ENCODE measurements around the gene TERB2.
"Not testable (repeated sequence)": the region's sequence is repeated elsewhere in the genome, so short reads cannot be mapped to it uniquely, and the experiment has no call there.

Gene TERB2

DNA sequence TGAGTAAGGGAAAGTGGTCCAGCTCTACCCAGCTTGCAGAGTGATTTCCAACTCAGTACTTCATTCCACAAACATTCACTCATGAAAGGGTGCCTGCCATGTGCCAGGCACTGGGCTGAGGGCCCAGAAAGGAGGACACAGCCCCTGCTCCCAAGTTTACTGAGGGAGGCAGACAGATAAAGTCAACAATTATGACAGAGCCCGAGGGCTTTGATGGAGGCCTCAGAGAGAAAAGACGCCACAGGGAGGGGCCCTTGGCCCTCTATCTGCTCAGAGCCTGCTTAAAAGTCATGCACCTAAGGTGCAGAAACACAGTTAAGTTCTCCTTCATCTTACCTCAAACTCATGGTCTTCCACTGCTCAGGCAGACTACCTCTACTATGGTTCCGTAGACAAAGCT is 68.2 kb downstream of the TERB2 start:
- not testable (repeated sequence) for H3K27me3 ChIP-seq (ENCODE audit: control insufficient read depth, insufficient read depth, low read length); H3K27ac ChIP-seq (ENCODE audit: low read length); H3K9me3 ChIP-seq (ENCODE audit: control insufficient read depth, insufficient read depth, low read length); H3K4me3 ChIP-seq (ENCODE audit: low read length); H3K36me3 ChIP-seq (ENCODE audit: control insufficient read depth, insufficient read depth, low read length); DNase-seq (ENCODE audit: low read depth, low spot score); H3K4me1 ChIP-seq (ENCODE audit: control insufficient read depth, insufficient read depth, low read length)
- no CpG with 5 or more reads among the region's 3 CpGs for WGBS (ENCODE audit: insufficient coverage, insufficient read length)

DNA sequence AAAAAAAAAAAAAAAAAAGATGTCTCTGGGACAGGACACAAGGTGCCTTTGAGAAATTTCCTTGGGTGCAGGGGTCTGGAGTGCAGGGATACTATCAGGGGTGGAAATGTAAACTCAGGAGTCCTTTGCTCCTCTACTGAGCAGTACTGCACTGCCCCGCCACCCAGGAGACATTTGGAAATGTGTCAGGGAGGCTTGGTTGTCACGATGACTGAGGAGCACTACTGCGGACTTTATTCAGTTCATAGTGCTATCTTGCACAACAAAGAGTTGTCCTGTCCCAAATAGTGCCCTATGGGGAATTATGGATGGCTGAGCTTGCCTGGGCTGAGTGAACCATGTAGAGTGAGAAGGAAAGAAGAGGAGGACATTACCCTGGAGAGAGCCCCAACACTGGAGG is 69.1 kb downstream of the TERB2 start:
- not testable (repeated sequence) for DNase-seq (ENCODE audit: low read depth, low spot score); H3K4me1 ChIP-seq (ENCODE audit: control insufficient read depth, insufficient read depth, low read length); H3K9me3 ChIP-seq (ENCODE audit: control insufficient read depth, insufficient read depth, low read length); H3K4me3 ChIP-seq (ENCODE audit: low read length); H3K27ac ChIP-seq (ENCODE audit: low read length); H3K36me3 ChIP-seq (ENCODE audit: control insufficient read depth, insufficient read depth, low read length); H3K27me3 ChIP-seq (ENCODE audit: control insufficient read depth, insufficient read depth, low read length)
- WGBS (ENCODE audit: insufficient coverage, insufficient read length) = no CpG with 5 or more reads among the region's 3 CpGs

DNA sequence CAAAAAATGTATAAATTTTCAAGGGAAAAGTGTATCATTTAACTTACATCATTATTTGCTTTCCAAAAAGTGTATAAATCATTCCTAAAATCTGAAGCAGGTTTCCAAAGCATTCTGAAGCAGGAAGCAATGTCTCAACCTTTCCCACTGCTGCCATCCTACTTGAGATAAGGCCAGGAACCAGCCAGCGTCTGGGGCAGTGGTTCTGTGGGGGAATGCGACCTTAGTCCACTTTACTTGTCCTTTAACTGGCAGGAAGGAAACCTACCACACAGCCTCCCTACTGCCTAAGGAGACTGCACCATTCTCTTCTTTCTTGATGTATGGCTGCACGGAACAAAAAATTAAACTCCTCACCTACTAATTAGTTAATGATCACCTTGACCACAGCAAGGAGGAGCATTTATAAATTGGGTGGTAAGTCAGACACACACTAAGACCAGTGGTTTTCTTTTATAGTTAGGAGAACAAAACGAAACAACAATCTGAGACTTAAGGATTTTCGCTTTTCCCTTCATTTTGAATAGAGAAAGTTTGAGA is 70.2 kb downstream of the TERB2 start:
- Histone ChIP-seq H3K27me3 (ENCODE audit: control insufficient read depth, insufficient read depth, low read length) (no peaks in the 10 kb centered on the region), H3K4me1 (ENCODE audit: control insufficient read depth, insufficient read depth, low read length) (peaks cover 5% of the 10 kb centered on the region; the same call in 1 of the 2 replicates), H3K9me3 (ENCODE audit: control insufficient read depth, insufficient read depth, low read length) (no peaks in the 10 kb centered on the region), H3K4me3 (ENCODE audit: low read length) (no peak overlapping the region), H3K27ac (ENCODE audit: low read length) (no peak overlapping the region), H3K36me3 (ENCODE audit: control insufficient read depth, insufficient read depth, low read length) (no peaks in the 10 kb centered on the region; the same call in 1 of the 2 replicates)
- WGBS (ENCODE audit: insufficient coverage, insufficient read length) = no CpG with 5 or more reads among the region's 5 CpGs
- no peak for DNase-seq (ENCODE audit: low read depth, low spot score)

DNA sequence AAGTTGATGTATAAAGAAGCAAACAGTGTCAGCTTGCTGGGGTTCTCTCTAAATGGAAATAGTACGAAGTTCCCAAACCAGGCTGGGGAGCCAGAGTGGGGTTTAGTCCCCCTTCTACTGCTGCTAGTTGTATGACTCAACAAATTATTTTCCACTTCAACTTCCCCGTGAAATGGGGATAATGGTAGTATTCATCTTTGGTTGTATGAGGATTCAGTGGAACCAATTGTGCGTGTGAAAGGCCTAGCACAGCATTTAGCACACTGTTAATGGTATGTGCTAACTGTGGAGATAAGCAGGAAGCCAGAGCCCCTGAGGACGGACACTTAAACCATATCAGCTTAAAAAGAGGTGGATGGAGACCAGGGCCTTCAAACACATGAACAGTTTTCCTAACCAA is 70.7 kb downstream of the TERB2 start:
- no peaks in the 10 kb centered on the region for H3K9me3 ChIP-seq (ENCODE audit: control insufficient read depth, insufficient read depth, low read length)
- H3K27ac ChIP-seq (ENCODE audit: low read length) = no peak overlapping the region
- H3K4me1 ChIP-seq (ENCODE audit: control insufficient read depth, insufficient read depth, low read length) = peaks cover 4% of the 10 kb centered on the region; the same call in 1 of the 2 replicates
- DNase-seq (ENCODE audit: low read depth, low spot score) = no peak
- no CpG with 5 or more reads among the region's 4 CpGs for WGBS (ENCODE audit: insufficient coverage, insufficient read length)
- no peaks in the 10 kb centered on the region for H3K27me3 ChIP-seq (ENCODE audit: control insufficient read depth, insufficient read depth, low read length)
- H3K36me3 ChIP-seq (ENCODE audit: control insufficient read depth, insufficient read depth, low read length) = no peaks in the 10 kb centered on the region; the same call in 1 of the 2 replicates
- H3K4me3 ChIP-seq (ENCODE audit: low read length) = no peak overlapping the region
